GM21576 (cell line): Measurements from ENCODE around the gene ARMC5.

Experiments
- ATAC-seq: cut with Tn5 transposase; IDR thresholded peaks from one replicate; pipeline ENCODE4 v1.9.1; 2021; ENCODE audit warnings: mild to moderate bottlenecking, moderate library complexity; ENCODE audit not compliant: unreplicated experiment

The ARMC5 gene

DNA sequence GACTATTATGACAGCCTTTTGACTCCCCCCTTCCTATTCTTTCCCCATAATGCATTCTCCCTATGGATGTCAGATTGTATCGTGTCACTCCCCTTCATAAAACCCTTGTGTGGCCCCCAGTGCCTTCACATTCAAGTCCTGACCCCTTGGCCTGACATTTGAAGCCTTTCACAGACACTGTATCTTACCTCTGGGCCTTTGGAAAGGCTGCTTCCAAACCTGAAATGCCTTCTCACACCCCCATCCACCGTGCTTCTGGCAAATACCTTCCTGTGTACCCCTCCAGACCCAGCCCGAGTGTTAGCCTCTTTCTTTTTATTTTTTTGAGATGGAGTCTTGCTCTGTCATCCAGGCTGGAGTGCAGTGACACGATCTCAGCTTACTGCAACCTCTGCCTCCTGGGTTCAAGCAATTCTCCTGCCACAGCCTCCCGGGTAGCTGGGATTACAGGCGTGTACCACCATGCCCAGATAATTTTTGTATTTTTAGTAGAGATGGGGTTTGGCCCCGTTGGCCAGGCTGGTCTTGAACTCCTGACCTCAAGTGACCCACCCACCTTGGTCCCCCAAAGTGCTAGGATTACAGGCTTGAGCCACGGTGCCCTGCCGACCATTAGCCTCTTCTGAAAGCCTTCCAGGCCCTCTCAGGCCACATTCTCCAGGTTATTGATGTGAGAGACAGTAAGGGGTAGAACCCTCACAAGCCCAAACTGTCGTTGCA lies 2.1 kb downstream of the ARMC5 start:
- ATAC-seq, result no peak

DNA sequence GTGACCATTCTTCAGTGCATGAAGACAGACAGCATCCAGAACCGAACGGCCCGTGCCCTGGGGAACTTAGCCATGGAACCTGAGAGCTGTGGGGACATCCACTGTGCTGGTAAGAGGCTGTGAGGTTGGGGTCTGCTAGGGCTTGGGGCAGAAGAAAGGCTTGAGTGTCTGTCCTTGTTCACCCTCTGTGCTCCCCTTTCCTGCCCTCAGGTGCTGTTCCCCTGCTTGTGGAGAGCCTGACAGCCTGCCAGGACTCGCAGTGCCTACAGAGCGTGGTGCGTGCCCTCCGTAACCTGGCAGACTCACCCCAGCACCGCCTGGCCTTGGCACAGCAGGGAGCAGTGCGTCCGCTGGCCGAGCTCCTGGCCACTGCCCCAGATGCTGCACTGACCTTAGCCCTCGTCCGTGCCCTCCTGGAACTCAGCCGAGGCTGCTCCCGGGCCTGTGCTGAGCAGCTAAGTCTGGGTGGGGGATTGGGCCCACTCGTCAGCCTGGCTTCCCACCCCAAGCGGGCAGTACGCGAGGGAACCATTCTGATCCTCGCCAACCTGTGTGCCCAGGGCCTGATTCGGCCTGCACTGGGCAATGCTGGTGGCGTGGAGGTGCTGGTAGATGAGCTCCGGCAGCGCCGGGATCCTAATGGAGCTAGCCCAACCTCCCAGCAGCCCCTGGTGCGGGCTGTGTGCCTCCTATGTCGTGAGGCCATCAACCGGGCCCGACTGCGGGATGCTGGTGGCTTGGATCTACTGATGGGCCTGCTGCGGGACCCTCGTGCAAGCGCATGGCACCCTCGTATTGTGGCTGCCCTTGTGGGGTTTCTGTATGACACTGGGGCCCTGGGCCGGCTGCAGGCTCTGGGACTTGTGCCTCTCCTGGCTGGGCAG lies 2.9 kb downstream of the ARMC5 start:
- no peak for ATAC-seq

DNA sequence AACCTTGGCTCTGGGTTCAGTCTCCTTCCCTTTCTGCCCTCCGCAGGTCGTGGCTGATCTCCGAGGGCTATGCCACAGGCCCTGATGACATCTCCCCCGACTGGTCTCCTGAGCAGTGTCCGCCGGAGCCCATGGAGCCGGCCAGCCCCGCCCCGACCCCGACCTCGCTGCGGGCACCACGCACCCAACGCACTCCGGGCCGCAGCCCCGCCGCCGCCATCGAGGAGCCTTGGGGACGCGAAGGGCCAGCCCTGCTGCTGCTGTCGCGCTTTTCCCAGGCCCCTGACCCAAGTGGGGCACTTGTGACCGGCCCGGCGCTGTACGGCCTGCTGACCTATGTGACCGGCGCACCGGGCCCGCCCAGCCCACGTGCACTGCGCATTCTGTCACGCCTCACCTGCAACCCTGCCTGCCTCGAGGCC lies 5.1 kb downstream of the ARMC5 start:
- no peak for ATAC-seq

DNA sequence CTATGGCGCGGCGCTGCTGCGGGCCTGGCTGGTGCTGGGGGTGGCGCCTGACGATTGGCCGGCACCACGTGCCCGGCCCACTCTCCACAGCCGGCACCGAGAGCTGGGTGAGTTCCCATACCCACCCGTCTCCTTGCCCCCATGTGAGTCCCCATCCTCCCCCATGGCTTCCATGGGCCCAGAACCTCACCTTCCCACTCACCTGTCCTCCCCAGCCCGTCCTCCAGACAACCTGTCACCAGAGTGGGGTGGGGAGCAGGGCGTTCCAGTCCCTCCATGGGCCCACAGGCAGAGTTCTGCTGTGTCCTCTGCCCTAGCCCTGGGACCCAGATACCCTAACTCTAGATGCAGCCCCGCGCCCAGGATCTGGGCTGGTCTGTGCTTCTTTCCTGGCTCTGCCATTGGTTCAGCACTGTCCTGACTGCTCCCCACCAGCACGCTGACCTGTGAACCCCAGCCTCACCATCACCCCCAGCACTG lies 5.5 kb downstream of the ARMC5 start:
- no peak for ATAC-seq

DNA sequence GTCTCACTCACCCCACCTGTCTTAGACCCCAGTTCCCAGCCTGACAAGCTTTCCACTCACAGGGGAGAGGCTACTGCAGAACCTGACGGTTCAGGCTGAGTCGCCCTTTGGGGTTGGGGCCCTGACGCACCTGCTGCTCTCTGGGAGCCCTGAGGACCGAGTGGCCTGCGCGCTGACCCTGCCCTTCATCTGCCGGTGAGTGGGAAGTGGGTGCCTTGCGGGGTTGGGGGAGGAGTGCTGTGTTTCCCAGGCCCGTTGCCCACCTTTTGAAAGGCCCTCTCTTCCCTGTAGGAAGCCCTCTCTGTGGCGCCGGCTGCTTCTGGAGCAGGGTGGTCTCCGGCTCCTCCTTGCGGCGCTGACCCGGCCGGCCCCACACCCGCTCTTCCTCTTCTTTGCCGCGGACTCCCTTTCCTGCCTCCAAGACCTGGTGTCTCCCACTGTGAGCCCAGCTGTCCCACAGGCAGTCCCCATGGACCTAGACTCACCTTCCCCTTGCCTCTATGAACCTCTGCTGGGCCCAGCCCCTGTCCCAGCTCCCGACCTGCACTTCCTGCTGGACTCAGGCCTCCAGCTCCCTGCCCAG lies 6.6 kb downstream of the ARMC5 start:
- no peak for ATAC-seq

DNA sequence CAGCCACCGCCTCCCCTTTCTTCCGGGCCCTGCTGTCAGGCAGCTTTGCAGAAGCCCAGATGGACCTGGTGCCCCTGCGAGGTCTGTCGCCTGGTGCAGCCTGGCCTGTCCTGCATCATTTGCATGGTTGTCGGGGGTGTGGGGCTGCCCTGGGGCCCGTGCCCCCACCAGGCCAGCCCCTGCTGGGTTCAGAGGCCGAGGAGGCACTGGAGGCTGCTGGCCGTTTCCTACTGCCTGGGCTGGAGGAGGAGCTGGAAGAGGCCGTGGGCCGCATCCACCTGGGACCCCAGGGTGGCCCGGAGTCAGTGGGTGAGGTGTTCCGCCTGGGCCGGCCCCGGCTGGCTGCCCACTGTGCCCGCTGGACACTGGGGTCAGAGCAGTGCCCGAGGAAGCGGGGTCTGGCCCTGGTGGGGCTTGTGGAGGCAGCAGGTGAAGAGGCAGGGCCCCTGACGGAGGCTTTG lies 7.1 kb downstream of the ARMC5 start:
- no peak for ATAC-seq

DNA sequence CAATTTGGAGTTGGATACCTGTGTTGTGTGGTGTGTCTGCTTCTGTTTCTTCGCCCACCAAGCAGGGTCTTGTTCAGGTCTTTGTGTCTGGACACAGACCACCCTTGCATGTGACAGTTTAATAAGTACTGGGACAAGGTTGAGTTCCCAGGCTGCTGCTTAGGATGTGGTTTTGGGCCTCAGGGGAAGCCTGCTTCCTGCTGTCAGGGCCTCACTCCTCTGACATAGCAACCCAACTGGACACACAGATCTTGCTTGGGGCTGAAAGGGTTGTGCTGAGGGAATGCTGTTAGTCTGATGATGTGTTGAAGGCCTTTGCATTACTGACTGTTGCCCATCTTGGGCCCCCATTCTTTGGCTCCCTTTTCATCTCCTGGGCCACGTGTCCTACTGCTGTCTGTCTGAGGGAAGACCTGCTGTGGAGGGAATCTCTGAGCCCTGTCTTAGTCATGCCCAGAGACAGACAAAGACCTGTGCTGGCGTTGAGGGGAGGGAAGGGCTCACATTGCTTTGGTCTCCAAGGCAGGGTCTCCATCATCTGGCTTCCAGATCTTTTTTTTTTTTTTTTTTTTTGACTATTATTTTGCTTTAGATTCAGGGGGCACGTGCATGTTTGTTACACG lies 8.0 kb downstream of the ARMC5 start:
- ATAC-seq, result no peak

DNA sequence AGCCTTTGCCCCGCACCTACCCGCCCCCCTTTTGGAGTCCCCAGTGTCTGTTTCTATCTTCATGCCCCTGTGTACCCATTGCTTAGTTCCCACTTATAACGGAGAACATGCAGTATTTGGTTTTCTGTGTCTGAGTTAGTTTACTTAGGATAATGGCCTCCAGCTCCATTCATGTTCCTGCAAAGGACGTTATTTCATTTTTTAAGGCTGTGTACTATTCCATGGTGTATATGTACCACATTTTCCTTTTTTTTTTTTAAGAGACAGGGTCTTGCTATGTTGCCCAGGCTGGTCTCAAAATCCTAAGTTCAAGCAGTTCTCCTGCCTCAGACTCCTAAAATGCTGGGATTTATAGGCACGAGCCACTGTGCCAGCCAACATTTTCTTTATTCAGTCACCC lies 8.6 kb downstream of the ARMC5 start:
- ATAC-seq, result no peak

DNA sequence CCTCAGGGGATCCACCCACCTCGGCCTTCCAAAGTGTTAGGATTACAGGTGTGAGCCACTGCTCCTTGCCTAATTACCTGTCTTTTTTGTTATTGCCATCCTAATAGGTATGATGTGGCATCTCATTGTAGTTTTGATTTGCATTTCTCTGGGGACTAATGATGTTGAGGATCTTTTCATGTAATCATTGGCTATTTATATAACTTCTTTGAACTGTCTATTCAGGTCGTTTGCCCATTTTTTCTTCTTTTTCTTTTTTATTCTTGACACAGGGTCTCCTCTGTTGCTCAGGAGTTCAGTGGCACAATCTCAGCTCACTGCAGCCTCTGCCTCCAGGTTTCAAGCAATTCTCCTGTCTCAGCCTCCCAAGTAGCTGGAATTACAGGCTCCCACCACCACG lies 11.3 kb downstream of the ARMC5 start:
- no peak for ATAC-seq

DNA sequence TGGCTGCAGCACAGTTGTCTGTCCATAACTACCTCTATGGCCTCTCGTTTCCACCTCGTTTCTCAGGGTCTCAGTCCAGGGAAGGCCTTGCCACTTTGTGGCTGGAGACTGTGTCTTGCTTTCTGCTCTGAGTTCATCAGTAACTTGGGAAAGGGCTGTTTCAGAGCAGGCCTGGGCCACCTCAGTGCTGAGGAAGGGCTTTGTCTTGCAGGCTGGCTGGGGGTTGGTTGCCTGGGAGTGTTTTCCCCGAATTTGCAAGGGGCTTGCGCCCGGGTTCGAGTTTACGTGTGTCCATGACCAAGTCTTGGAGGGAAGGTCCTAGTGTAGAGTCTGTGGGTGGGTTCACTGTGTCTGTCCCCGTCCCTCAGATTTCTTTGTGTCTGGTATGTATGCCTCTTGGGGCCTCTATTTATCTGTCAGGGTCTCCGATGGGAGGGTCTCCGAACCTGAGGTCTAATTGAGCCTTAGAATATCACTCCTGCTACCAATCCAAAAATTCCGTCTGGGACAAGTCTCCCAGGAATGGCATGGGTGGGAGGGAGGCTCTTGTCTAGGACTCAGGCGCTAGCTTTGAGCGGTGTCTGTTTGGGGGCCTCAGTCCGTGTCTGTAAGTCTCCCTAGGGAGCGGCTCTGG lies 12.1 kb downstream of the ARMC5 start:
- ATAC-seq, result no peak

DNA sequence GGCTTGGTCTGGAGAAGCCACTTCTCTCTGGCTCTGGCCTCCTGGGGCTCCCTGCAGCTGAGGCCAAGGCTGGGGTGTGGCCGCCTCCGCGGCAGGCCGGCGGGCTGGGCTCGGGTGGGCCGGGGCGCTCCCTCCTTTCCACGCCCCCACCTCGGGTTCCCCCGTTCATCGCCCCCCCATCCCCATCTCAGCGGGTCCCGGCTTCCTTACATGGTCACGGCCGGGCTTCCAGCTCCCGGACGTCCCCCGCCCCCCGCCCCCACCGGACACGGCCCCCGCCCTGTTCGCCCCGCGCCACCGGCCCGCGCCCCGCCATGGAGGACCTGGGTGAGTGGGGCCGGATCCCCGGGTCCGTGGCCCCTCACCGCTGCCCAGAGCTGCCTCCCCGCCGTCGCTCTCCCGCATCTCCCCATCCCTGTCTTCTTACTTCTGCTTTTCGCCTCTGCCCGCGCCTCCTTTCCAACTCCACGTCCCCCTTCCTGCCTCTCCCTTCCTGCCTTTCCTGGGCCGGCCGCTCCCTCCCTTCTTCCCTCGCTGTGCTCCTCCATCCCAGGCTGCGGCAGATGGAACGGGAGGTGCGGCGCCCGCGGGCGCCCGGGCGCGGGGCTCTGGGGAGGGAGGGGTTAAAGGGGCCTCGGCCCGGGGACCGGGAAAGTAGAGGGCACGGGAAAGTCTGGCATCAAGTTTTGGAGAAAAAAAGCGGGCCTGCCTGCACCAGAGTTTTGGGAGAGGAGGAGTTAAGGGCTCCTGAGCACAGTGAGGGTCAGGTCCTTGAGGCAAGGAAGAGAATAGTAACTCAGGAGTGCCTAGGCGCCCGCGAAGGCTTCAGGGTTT lies 12.8 kb downstream of the ARMC5 start, which contains the start of gene TGFB1I1:
TGFB1I1 (plus strand) TSS at position 278 of the 834 bp plus-strand sequence; CDS start at position 315, 37 bp downstream.
- no peak for ATAC-seq

DNA sequence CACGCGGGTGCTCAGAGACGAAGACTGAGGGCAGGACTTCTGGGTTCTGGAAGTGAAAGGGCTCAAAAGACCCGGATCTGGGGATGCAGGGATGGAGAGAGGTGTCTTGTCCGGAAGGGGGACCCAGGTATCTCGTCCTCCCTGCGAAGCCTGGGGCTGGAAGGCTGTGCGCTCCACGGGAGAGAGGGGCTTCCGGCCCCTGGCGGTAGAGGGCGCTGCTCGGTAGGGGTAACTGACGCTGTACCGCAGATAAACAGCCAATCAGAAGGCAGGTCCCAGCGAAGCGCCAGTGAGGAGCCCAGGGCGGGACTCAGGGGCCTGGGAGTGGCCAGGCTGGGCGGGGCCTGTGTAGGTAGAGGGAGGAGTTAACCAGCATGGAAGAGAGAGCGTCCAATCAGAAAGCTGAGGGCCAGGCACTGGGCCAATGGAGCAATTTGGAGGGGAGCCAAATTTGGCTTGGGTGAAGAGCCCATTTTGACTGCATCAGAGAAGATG lies 13.5 kb downstream of the ARMC5 start:
- no peak for ATAC-seq

DNA sequence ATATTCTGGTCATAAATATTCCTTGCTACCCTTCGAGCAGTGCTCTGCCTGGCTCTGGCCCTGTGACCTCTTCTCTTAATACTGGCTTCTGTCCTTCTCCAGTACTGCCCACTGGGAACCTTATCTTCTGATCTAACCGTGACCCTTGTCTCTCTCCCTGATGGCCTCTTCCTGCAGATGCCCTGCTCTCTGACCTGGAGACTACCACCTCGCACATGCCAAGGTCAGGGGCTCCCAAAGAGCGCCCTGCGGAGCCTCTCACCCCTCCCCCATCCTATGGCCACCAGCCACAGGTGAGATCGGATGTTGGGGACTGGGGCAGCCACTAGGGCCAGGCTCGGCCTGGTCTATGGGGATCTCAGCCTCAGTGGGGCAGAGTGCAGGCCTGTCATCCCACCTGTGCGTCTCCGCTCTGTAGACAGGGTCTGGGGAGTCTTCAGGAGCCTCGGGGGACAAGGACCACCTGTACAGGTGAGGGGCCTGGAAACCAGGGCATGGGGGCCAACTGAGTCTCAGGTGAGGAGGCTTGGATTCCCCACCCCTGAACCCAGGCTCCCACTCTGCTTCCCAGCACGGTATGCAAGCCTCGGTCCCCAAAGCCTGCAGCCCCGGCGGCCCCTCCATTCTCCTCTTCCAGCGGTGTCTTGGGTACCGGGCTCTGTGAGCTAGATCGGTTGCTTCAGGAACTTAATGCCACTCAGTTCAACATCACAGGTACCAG lies 14.1 kb downstream of the ARMC5 start:
- no peak for ATAC-seq

DNA sequence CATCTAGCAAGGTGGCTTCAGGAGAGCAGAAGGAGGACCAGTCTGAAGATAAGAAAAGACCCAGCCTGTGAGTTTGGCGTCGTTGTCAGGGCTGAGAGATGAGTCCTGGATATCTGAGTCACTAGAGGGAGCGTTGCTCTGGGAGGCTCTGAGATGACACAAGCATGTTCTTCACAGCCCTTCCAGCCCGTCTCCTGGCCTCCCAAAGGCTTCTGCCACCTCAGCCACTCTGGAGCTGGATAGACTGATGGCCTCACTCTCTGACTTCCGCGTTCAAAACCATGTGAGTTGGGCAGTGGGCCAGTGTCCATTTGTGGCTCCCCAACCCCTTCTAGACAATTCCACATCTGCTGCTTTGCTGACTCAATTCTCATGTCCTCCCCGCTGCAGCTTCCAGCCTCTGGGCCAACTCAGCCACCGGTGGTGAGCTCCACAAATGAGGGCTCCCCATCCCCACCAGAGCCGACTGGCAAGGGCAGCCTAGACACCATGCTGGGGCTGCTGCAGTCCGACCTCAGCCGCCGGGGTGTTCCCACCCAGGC lies 14.9 kb downstream of the ARMC5 start:
- no peak for ATAC-seq

DNA sequence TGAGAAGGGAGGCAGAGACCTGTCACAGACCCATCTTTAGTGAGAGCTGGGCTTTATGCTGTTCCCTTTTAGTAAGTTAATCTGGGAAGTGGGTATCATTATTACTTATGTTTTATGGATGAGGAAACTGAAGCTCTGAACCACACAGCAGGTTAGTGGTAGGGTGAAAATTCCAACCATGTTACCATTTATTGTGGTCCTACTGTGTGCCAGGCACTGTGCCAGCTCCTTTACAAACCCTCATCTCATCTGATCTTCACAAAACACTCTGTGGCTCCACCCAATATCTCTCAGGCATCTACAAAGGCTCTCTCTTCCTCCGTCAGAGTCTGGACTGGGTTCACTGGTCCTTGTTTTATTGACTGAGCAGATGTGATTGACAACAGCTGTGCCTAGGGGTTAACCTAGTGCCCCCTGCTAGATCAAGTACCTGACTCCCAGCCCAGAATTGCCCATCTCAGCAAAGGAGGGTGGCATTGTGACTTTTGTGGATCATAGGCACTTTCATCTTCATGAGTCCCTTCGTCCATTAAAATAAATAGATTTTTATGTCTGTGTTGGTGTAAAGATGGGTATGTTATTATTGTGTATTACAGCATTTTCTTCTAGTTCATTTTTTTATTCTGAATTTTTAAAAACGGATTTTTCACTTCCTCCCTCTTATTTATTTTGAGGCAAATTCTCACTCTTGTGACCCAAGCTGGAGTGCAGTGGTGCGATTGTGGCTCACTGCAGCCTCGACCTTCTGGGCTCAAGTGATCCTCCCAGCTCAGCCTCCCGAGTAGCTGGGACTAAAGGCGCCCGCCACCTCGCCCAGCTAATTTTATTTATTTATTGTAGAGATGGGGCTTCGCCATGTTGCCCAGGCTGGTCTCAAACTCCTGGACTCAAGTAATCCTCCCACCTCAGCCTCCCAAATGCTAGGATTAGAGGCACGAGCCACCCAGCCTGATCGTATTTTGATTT lies 15.8 kb downstream of the ARMC5 start:
- ATAC-seq, result no peak

DNA sequence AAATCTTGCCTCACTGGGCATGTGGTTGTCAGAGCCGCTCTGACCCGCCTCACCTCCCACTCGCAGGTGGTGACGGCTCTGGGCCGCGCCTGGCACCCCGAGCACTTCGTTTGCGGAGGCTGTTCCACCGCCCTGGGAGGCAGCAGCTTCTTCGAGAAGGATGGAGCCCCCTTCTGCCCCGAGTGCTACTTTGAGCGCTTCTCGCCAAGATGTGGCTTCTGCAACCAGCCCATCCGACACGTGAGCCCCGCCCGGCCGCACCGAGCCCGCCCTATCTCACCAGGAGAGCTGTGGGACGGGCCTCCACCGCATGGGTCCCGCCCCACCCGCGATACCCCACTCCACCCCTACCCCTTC lies 16.6 kb downstream of the ARMC5 start:
- no peak for ATAC-seq
